Spleen (tissue), 11 donors: ENCODE measurements around the gene TMEM145. TPM values are rescaled to one million over a fixed set of nuclear protein-coding genes. Genes with fewer than 3 reads are reported as not detected.

Source experiments
- DNase-seq: peaks from one replicate; pipeline ENCODE4 v3.0.0-alpha.2; 2020
- H3K27ac ChIP-seq, 8 donors: fragments of 200-600 bp; sonication (generic) in 7 of 8; 1 replicate in 4 of 8; 2 replicates in 4 of 8; pipeline versions ENCODE4 v1.5.0 to v1.8.0; 2016 to 2021; ENCODE audit warnings: inconsistent platforms in 4 of 8, mild to moderate bottlenecking in 4 of 8, moderate library complexity in 1 of 8
- H3K27me3 ChIP-seq, 7 donors: fragments of 200-600 bp; sonication (generic) in 6 of 7; replicated peaks in 1 of 7; 1 replicate in 4 of 7; 2 replicates in 3 of 7; pipeline versions ENCODE4 v1.5.0 to v1.8.0; 2016 to 2021; ENCODE audit warnings: inconsistent platforms in 3 of 7, mild to moderate bottlenecking in 1 of 7
- H3K36me3 ChIP-seq, 6 donors: fragments of 200-600 bp; sonication (generic) in 5 of 6; 1 replicate in 4 of 6; 2 replicates in 2 of 6; pipeline versions ENCODE4 v1.5.0 to v1.8.0; 2016 to 2021; ENCODE audit warnings: inconsistent platforms in 2 of 6
- H3K4me1 ChIP-seq, 6 donors: fragments of 200-600 bp; sonication (generic) in 5 of 6; 1 replicate in 3 of 6; 2 replicates in 3 of 6; pipeline versions ENCODE4 v1.5.0 to v1.8.0; 2016 to 2021; ENCODE audit warnings: inconsistent platforms in 3 of 6
- H3K4me3 ChIP-seq, 8 donors: fragments of 200-600 bp; sonication (generic) in 7 of 8; 1 replicate in 4 of 8; 2 replicates in 4 of 8; pipeline versions ENCODE4 v1.5.0 to v1.8.0; 2016 to 2021; ENCODE audit warnings: inconsistent platforms in 4 of 8, mild to moderate bottlenecking in 4 of 8, moderate library complexity in 2 of 8
- H3K9me3 ChIP-seq, 8 donors: fragments of 200-600 bp; sonication (generic) in 7 of 8; 1 replicate in 4 of 8; 2 replicates in 4 of 8; pipeline versions ENCODE4 v1.5.0 to v1.8.0; 2016 to 2021; ENCODE audit warnings: inconsistent platforms in 4 of 8
- CTCF ChIP-seq, 11 experiments: fragments of 200-600 bp in 7 of 11; fragments of 450-650 bp in 4 of 11; sonication (generic) in 4 of 11; IDR thresholded peaks in 8 of 11; conservative IDR thresholded peaks in 3 of 11; 1 replicate in 7 of 11; 2 replicates in 4 of 11; pipeline versions ENCODE4 v1.4.0 to v1.8.0; 2016 to 2021; ENCODE audit warnings: antibody characterized with exemption in 11 of 11, inconsistent platforms in 4 of 11, mild to moderate bottlenecking in 1 of 11
- POLR2A ChIP-seq, 3 donors: fragments of 450-650 bp; IDR thresholded peaks; one replicate each; pipeline ENCODE4 v1.5.1; 2017; ENCODE audit warnings: antibody characterized with exemption in 3 of 3, mild to moderate bottlenecking in 1 of 3
- POLR2AphosphoS5 ChIP-seq, 3 donors: sonication (generic); formaldehyde crosslinking; IDR thresholded peaks; one replicate each; pipeline ENCODE4 v1.5.1; 2017; ENCODE audit warnings: antibody characterized with exemption in 3 of 3
- WGBS, 5 donors: extraction: QIAGEN DNeasy Blood & Tissue Kit in 3 of 5; methylation state at CpG; one replicate each; pipeline versions ENCODE4 v1.1.5 to v1.1.7; 2013 to 2018; 5-methylcytosine and 5-hydroxymethylcytosine counted together
- intact Hi-C: fragments of 100-400 bp; cut with DNase I; formaldehyde crosslinking; loops from one replicate; pipeline ENCODE4 v1.15.0; 2023; ENCODE audit warnings: low total_unique reads
- polyA plus RNA-seq, 3 donors: library from polyadenylated mRNA; stranded (reverse); fragments of 200-250 nt; gene quantifications; one replicate each; pipeline ENCODE4 v1.2.1, GENCODE V29; 2013
- total RNA-seq, 7 donors: library from RNA; depleted of rRNA in 3 of 7; stranded (reverse); fragments of >200 nt in 3 of 7; fragmentation: NEBNext Ultra II Directional in 4 of 7; extraction: Animal tissue kit (Norgen Biotek cat#: 25700) in 4 of 7; gene quantifications; one replicate each; pipeline versions ENCODE4 v1.1.0 to v1.2.1, GENCODE V29; 2016 to 2021
- donor health status: healthy with polysubstance abuse.
- donor health status: DM: no; HTN: no; CAD: no; lungs with moderate emphysema.
- donor health status: DM: no; HTN: no; CAD: no.
- donor health status: Bipolar disorder and iron deficiency.
- donor health status: healthy.
- donor health status: DM: no; HTN: no; CAD: no.
- donor health status: DM: yes; HTN: yes; CAD: no.

The TMEM145 gene
- total and polyA plus RNA-seq, 10 donors = 0.13 to 2.3 (median 0.73) TPM; not detected in 1

GRCh38 chr19:42283188-42284065 lies 29.7 kb upstream of the TMEM145 start:
- DNase-seq = peak; percentile 98
- TF ChIP-seq POLR2AphosphoS5 (IDR thresholded peaks at IDR 0.05) (peak; percentile 80 to 96 (median 91)), CTCF (IDR thresholded peaks at IDR 0.05 in 8 of 11, conservative IDR thresholded peaks at IDR 0.05 in 3 of 11) (peak in 6 of 11 experiments; percentile 16 to 45 (median 22)), POLR2A (IDR thresholded peaks at IDR 0.05) (peak in 2 of 3 donors; percentile 70)
- Histone ChIP-seq H3K36me3 (peaks cover 0 to 21% (median 17%) of the 10 kb centered on the region in 6 donors), H3K9me3 (no peaks in the 10 kb centered on the region), H3K27ac (peak overlapping the region; percentile 93 to 99 (median 96)), H3K4me3 (peak overlapping the region; percentile 34 to 91 (median 50)), H3K27me3 (no peaks in the 10 kb centered on the region), H3K4me1 (peaks cover 48 to 91% (median 76%) of the 10 kb centered on the region in 6 donors)
- intact Hi-C loops = no loop called here
- WGBS, 5 donors = 0 to 3% (median 1%) methylated on average over 27 to 71 of the region's 74 CpGs

GRCh38 chr19:42284066-42284501 lies 29.0 kb upstream of the TMEM145 start:
- WGBS, 5 donors = 0 to 2% (median 0%) methylated on average over 5 to 75 of the region's 76 CpGs
- H3K9me3 ChIP-seq = no peaks in the 10 kb centered on the region
- peak overlapping the region in 6 of 8 donors; percentile 26 to 91 (median 50) for H3K4me3 ChIP-seq
- peaks cover 0 to 27% (median 24%) of the 10 kb centered on the region in 6 donors for H3K36me3 ChIP-seq
- intact Hi-C loops = no loop called here
- H3K4me1 ChIP-seq = peaks cover 41 to 91% (median 69%) of the 10 kb centered on the region in 6 donors
- DNase-seq = peak; percentile 97
- no peak for TF ChIP-seq POLR2A (IDR thresholded peaks at IDR 0.05)
- TF ChIP-seq CTCF (IDR thresholded peaks at IDR 0.05 in 8 of 11, conservative IDR thresholded peaks at IDR 0.05 in 3 of 11) = no peak
- peak overlapping the region; percentile 77 to 99 (median 96) for H3K27ac ChIP-seq
- no peaks in the 10 kb centered on the region for H3K27me3 ChIP-seq

- intact Hi-C loops = loop anchor here (5.0 kb wide), 1 partner anchor 152 kb away; the partner anchor contains the start of gene POU2F2
- H3K4me1 ChIP-seq = peaks cover 37 to 88% (median 62%) of the 10 kb centered on the region in 6 donors
- H3K4me3 ChIP-seq = peak overlapping the region; percentile 45 to 91 (median 52)
- 1 to 3% (median 2%) methylated on average over 33 to 41 of the region's 41 CpGs for WGBS, 5 donors
- H3K9me3 ChIP-seq = no peaks in the 10 kb centered on the region
- no peaks in the 10 kb centered on the region for H3K27me3 ChIP-seq
- TF ChIP-seq CTCF (IDR thresholded peaks at IDR 0.05 in 8 of 11, conservative IDR thresholded peaks at IDR 0.05 in 3 of 11) (no peak), POLR2AphosphoS5 (IDR thresholded peaks at IDR 0.05) (no peak), POLR2A (IDR thresholded peaks at IDR 0.05) (no peak)
- H3K36me3 ChIP-seq = peaks cover 0 to 34% (median 31%) of the 10 kb centered on the region in 6 donors
- DNase-seq = peak; percentile 92
- peak overlapping the region; percentile 64 to 97 (median 82) for H3K27ac ChIP-seq
Observed at GRCh38 chr19:42284591-42285341, 28.3 kb upstream of the TMEM145 start.
